Glomerular visceral epithelial cell (primary cell): ENCODE measurements around the gene WDR43.

Source experiments
- DNase-seq: peaks from one replicate; pipeline ENCODE4 v3.0.0-alpha.2; 2016; ENCODE audit errors: extremely low spot score

Gene WDR43

GRCh38 chr2:28993206-28993960 is 98.9 kb downstream of the WDR43 start:
- peak; percentile 9 for DNase-seq

GRCh38 chr2:28994074-28994473 is 99.6 kb downstream of the WDR43 start:
- no peak for DNase-seq

- DNase-seq, result no peak
These were observed 100.2 kb downstream of the WDR43 start for GRCh38 chr2:28994679-28995078.

GRCh38 chr2:28995765-28996750 is 101.6 kb downstream of the WDR43 start:
- no peak for DNase-seq

- no peak for DNase-seq
These were observed 102.9 kb downstream of the WDR43 start for GRCh38 chr2:28997237-28997846.
